ENCODE results near the gene PDZRN3. TPM values are rescaled to one million over a fixed set of nuclear protein-coding genes. Genes with fewer than 3 reads are reported as not detected.

Gene PDZRN3
- total and polyA plus RNA-seq, 3 donors from 2014 or later, result 15.8 to 30.8 (median 23.1) TPM

GRCh38 chr3:73399666-73400253, 225.0 kb downstream of the PDZRN3 start:
- WGBS, 2 donors, result 91 to 94% methylated on average over 3 of the region's 3 CpGs
- H3K4me1 ChIP-seq, result no peaks in the 10 kb centered on the region
- no peaks in the 10 kb centered on the region for H3K9me3 ChIP-seq
- H3K27ac ChIP-seq, result no peak overlapping the region
- no peak for TF ChIP-seq POLR2A (IDR thresholded peaks at IDR 0.05)
- no peak for TF ChIP-seq CTCF (IDR thresholded peaks at IDR 0.05)
- no peak for DNase-seq
- no peak overlapping the region for H3K4me3 ChIP-seq
- intact Hi-C loops (cut with DNase I; ENCODE audit: low total_unique reads), result no loop called here
- H3K27me3 ChIP-seq, result no peaks in the 10 kb centered on the region
- no peaks in the 10 kb centered on the region for H3K36me3 ChIP-seq (ENCODE audit: low read depth, missing control alignments)

GRCh38 chr3:73399106-73399505, 225.6 kb downstream of the PDZRN3 start:
- H3K36me3 ChIP-seq (ENCODE audit: low read depth, missing control alignments), result no peaks in the 10 kb centered on the region
- H3K27ac ChIP-seq, result no peak overlapping the region
- WGBS, 2 donors, result 76 to 88% methylated on average over 3 of the region's 3 CpGs
- H3K4me3 ChIP-seq, result no peak overlapping the region
- no peak for DNase-seq
- intact Hi-C loops (cut with DNase I; ENCODE audit: low total_unique reads), result no loop called here
- peaks cover 4% of the 10 kb centered on the region for H3K4me1 ChIP-seq
- no peaks in the 10 kb centered on the region for H3K27me3 ChIP-seq
- H3K9me3 ChIP-seq, result no peaks in the 10 kb centered on the region
- no peak for TF ChIP-seq CTCF (IDR thresholded peaks at IDR 0.05)
- TF ChIP-seq POLR2A (IDR thresholded peaks at IDR 0.05), result no peak

GRCh38 chr3:73398084-73398483, 226.7 kb downstream of the PDZRN3 start:
- no peak for TF ChIP-seq CTCF (IDR thresholded peaks at IDR 0.05)
- TF ChIP-seq POLR2A (IDR thresholded peaks at IDR 0.05), result no peak
- Histone ChIP-seq H3K9me3 (no peaks in the 10 kb centered on the region), H3K27ac (no peak overlapping the region), H3K4me1 (peaks cover 8% of the 10 kb centered on the region), H3K4me3 (no peak overlapping the region), H3K27me3 (no peaks in the 10 kb centered on the region), H3K36me3 (ENCODE audit: low read depth, missing control alignments) (no peaks in the 10 kb centered on the region)
- DNase-seq, result no peak
- intact Hi-C loops (cut with DNase I; ENCODE audit: low total_unique reads), result no loop called here
- WGBS, 2 donors, result 84 to 88% methylated on average over 8 of the region's 8 CpGs

GRCh38 chr3:73394240-73394639, 230.5 kb downstream of the PDZRN3 start:
- H3K9me3 ChIP-seq, result no peaks in the 10 kb centered on the region
- TF ChIP-seq POLR2A (IDR thresholded peaks at IDR 0.05), result no peak
- no peak for TF ChIP-seq CTCF (IDR thresholded peaks at IDR 0.05)
- no peaks in the 10 kb centered on the region for H3K36me3 ChIP-seq (ENCODE audit: low read depth, missing control alignments)

GRCh38 chr3:73393005-73393404, 231.7 kb downstream of the PDZRN3 start:
- intact Hi-C loops (cut with DNase I; ENCODE audit: low total_unique reads), result no loop called here
- Histone ChIP-seq H3K4me1 (peaks cover 8% of the 10 kb centered on the region), H3K27me3 (no peaks in the 10 kb centered on the region), H3K4me3 (no peak overlapping the region), H3K9me3 (no peaks in the 10 kb centered on the region), H3K36me3 (ENCODE audit: low read depth, missing control alignments) (no peaks in the 10 kb centered on the region), H3K27ac (no peak overlapping the region)
- DNase-seq, result peak; percentile 73
- WGBS, 2 donors, result 75 to 79% methylated on average over 9 of the region's 9 CpGs
- TF ChIP-seq CTCF (IDR thresholded peaks at IDR 0.05) (no peak), POLR2A (IDR thresholded peaks at IDR 0.05) (no peak)

More at GRCh38 chr3:73394240-73394639, 230.5 kb downstream of the PDZRN3 start:
- Histone ChIP-seq H3K27ac (no peak overlapping the region), H3K27me3 (no peaks in the 10 kb centered on the region), H3K4me3 (no peak overlapping the region), H3K4me1 (peaks cover 8% of the 10 kb centered on the region)
- 46 to 68% methylated on average over 5 of the region's 5 CpGs for WGBS, 2 donors
- intact Hi-C loops (cut with DNase I; ENCODE audit: low total_unique reads), result no loop called here
- DNase-seq, result no peak
